Spleen (tissue), 11 donors: ENCODE measurements around the gene SLC29A1. TPM values are rescaled to one million over a fixed set of nuclear protein-coding genes. Genes with fewer than 3 reads are reported as not detected.

Experiments used
- DNase-seq: peaks from one replicate; pipeline ENCODE4 v3.0.0-alpha.2; 2020
- H3K27ac ChIP-seq, 8 donors: fragments of 200-600 bp; sonication (generic) in 7 of 8; 1 replicate in 4 of 8; 2 replicates in 4 of 8; pipeline versions ENCODE4 v1.5.0 to v1.8.0; 2016 to 2021; ENCODE audit warnings: inconsistent platforms in 4 of 8, mild to moderate bottlenecking in 4 of 8, moderate library complexity in 1 of 8
- H3K27me3 ChIP-seq, 7 donors: fragments of 200-600 bp; sonication (generic) in 6 of 7; replicated peaks in 1 of 7; 1 replicate in 4 of 7; 2 replicates in 3 of 7; pipeline versions ENCODE4 v1.5.0 to v1.8.0; 2016 to 2021; ENCODE audit warnings: inconsistent platforms in 3 of 7, mild to moderate bottlenecking in 1 of 7
- H3K36me3 ChIP-seq, 6 donors: fragments of 200-600 bp; sonication (generic) in 5 of 6; 1 replicate in 4 of 6; 2 replicates in 2 of 6; pipeline versions ENCODE4 v1.5.0 to v1.8.0; 2016 to 2021; ENCODE audit warnings: inconsistent platforms in 2 of 6
- H3K4me1 ChIP-seq, 6 donors: fragments of 200-600 bp; sonication (generic) in 5 of 6; 1 replicate in 3 of 6; 2 replicates in 3 of 6; pipeline versions ENCODE4 v1.5.0 to v1.8.0; 2016 to 2021; ENCODE audit warnings: inconsistent platforms in 3 of 6
- H3K4me3 ChIP-seq, 8 donors: fragments of 200-600 bp; sonication (generic) in 7 of 8; 1 replicate in 4 of 8; 2 replicates in 4 of 8; pipeline versions ENCODE4 v1.5.0 to v1.8.0; 2016 to 2021; ENCODE audit warnings: inconsistent platforms in 4 of 8, mild to moderate bottlenecking in 4 of 8, moderate library complexity in 2 of 8
- H3K9me3 ChIP-seq, 8 donors: fragments of 200-600 bp; sonication (generic) in 7 of 8; 1 replicate in 4 of 8; 2 replicates in 4 of 8; pipeline versions ENCODE4 v1.5.0 to v1.8.0; 2016 to 2021; ENCODE audit warnings: inconsistent platforms in 4 of 8
- CTCF ChIP-seq, 11 experiments: fragments of 200-600 bp in 7 of 11; fragments of 450-650 bp in 4 of 11; sonication (generic) in 4 of 11; IDR thresholded peaks in 8 of 11; conservative IDR thresholded peaks in 3 of 11; 1 replicate in 7 of 11; 2 replicates in 4 of 11; pipeline versions ENCODE4 v1.4.0 to v1.8.0; 2016 to 2021; ENCODE audit warnings: antibody characterized with exemption in 11 of 11, inconsistent platforms in 4 of 11, mild to moderate bottlenecking in 1 of 11
- POLR2A ChIP-seq, 3 donors: fragments of 450-650 bp; IDR thresholded peaks; one replicate each; pipeline ENCODE4 v1.5.1; 2017; ENCODE audit warnings: antibody characterized with exemption in 3 of 3, mild to moderate bottlenecking in 1 of 3
- POLR2AphosphoS5 ChIP-seq, 3 donors: sonication (generic); formaldehyde crosslinking; IDR thresholded peaks; one replicate each; pipeline ENCODE4 v1.5.1; 2017; ENCODE audit warnings: antibody characterized with exemption in 3 of 3
- WGBS, 5 donors: extraction: QIAGEN DNeasy Blood & Tissue Kit in 3 of 5; methylation state at CpG; one replicate each; pipeline versions ENCODE4 v1.1.5 to v1.1.7; 2013 to 2018; 5-methylcytosine and 5-hydroxymethylcytosine counted together
- intact Hi-C: fragments of 100-400 bp; cut with DNase I; formaldehyde crosslinking; loops from one replicate; pipeline ENCODE4 v1.15.0; 2023; ENCODE audit warnings: low total_unique reads
- polyA plus RNA-seq, 3 donors: library from polyadenylated mRNA; stranded (reverse); fragments of 200-250 nt; gene quantifications; one replicate each; pipeline ENCODE4 v1.2.1, GENCODE V29; 2013
- total RNA-seq, 7 donors: library from RNA; depleted of rRNA in 3 of 7; stranded (reverse); fragments of >200 nt in 3 of 7; fragmentation: NEBNext Ultra II Directional in 4 of 7; extraction: Animal tissue kit (Norgen Biotek cat#: 25700) in 4 of 7; gene quantifications; one replicate each; pipeline versions ENCODE4 v1.1.0 to v1.2.1, GENCODE V29; 2016 to 2021
- donor health status: healthy with polysubstance abuse.
- donor health status: DM: no; HTN: no; CAD: no; lungs with moderate emphysema.
- donor health status: DM: no; HTN: no; CAD: no.
- donor health status: Bipolar disorder and iron deficiency.
- donor health status: healthy.
- donor health status: DM: no; HTN: no; CAD: no.
- donor health status: DM: yes; HTN: yes; CAD: no.

SLC29A1 gene
- total and polyA plus RNA-seq, 10 donors: 8.5 to 49.4 (median 30.4) TPM

- no peak for TF ChIP-seq POLR2A (IDR thresholded peaks at IDR 0.05)
- peak in 1 of 3 donors; percentile 12 for TF ChIP-seq POLR2AphosphoS5 (IDR thresholded peaks at IDR 0.05)
These were observed 35.5 kb downstream of the SLC29A1 start for GRCh38 chr6:44258921-44259320.

GRCh38 chr6:44260011-44260410 is 36.6 kb downstream of the SLC29A1 start:
- peak overlapping the region in 7 of 8 donors; percentile 41 to 98 (median 95) for H3K27ac ChIP-seq
- H3K36me3 ChIP-seq: peaks cover 2 to 59% (median 42%) of the 10 kb centered on the region in 6 donors
- TF ChIP-seq POLR2AphosphoS5 (IDR thresholded peaks at IDR 0.05): peak in 2 of 3 donors; percentile 39 to 54
- no peak for TF ChIP-seq CTCF (IDR thresholded peaks at IDR 0.05 in 8 of 11, conservative IDR thresholded peaks at IDR 0.05 in 3 of 11)
- no peak for TF ChIP-seq POLR2A (IDR thresholded peaks at IDR 0.05)
- H3K4me3 ChIP-seq: peak overlapping the region in 1 of 8 donors; percentile 35
- WGBS, 5 donors: 70 to 93% (median 89%) methylated on average over 8 of the region's 8 CpGs
- no peaks in the 10 kb centered on the region for H3K9me3 ChIP-seq
- H3K4me1 ChIP-seq: peaks cover 41 to 98% (median 90%) of the 10 kb centered on the region in 6 donors
- intact Hi-C loops: no loop called here
- DNase-seq: peak; percentile 81
- no peaks in the 10 kb centered on the region for H3K27me3 ChIP-seq

More at GRCh38 chr6:44258921-44259320, 35.5 kb downstream of the SLC29A1 start:
- H3K9me3 ChIP-seq: no peaks in the 10 kb centered on the region
- peak overlapping the region in 7 of 8 donors; percentile 41 to 98 (median 95) for H3K27ac ChIP-seq
- H3K36me3 ChIP-seq: peaks cover 7 to 70% (median 52%) of the 10 kb centered on the region in 6 donors
- H3K27me3 ChIP-seq: no peaks in the 10 kb centered on the region
- intact Hi-C loops: no loop called here
- DNase-seq: peak; percentile 68
- 80 to 87% (median 86%) methylated on average over 3 of the region's 3 CpGs for WGBS, 5 donors
- no peak overlapping the region for H3K4me3 ChIP-seq
- H3K4me1 ChIP-seq: peaks cover 41 to 98% (median 92%) of the 10 kb centered on the region in 6 donors

GRCh38 chr6:44260451-44261297 is 37.3 kb downstream of the SLC29A1 start:
- H3K27ac ChIP-seq: peak overlapping the region; percentile 41 to 98 (median 96)
- intact Hi-C loops: no loop called here
- H3K9me3 ChIP-seq: no peaks in the 10 kb centered on the region
- TF ChIP-seq CTCF (IDR thresholded peaks at IDR 0.05 in 8 of 11, conservative IDR thresholded peaks at IDR 0.05 in 3 of 11): no peak
- TF ChIP-seq POLR2A (IDR thresholded peaks at IDR 0.05): no peak
- no peak for TF ChIP-seq POLR2AphosphoS5 (IDR thresholded peaks at IDR 0.05)
- peaks cover 2 to 53% (median 36%) of the 10 kb centered on the region in 6 donors for H3K36me3 ChIP-seq
- DNase-seq: peak; percentile 41
- 76 to 85% (median 81%) methylated on average over 5 to 6 of the region's 6 CpGs for WGBS, 5 donors
- no peaks in the 10 kb centered on the region for H3K27me3 ChIP-seq
- peak overlapping the region in 1 of 8 donors; percentile 90 for H3K4me3 ChIP-seq
- peaks cover 42 to 94% (median 87%) of the 10 kb centered on the region in 6 donors for H3K4me1 ChIP-seq

GRCh38 chr6:44261581-44261980 is 38.2 kb downstream of the SLC29A1 start:
- Histone ChIP-seq H3K4me3 (peak overlapping the region in 3 of 8 donors; percentile 90 to 95 (median 91)), H3K27ac (peak overlapping the region; percentile 94 to 98 (median 96)), H3K4me1 (peaks cover 39 to 94% (median 86%) of the 10 kb centered on the region in 6 donors), H3K36me3 (peaks cover 2 to 50% (median 34%) of the 10 kb centered on the region in 6 donors), H3K9me3 (no peaks in the 10 kb centered on the region), H3K27me3 (no peaks in the 10 kb centered on the region)
- 78 to 93% (median 87%) methylated on average over 5 to 8 of the region's 8 CpGs for WGBS, 5 donors
- peak in 1 of 3 donors; percentile 45 for TF ChIP-seq POLR2AphosphoS5 (IDR thresholded peaks at IDR 0.05)
- no peak for TF ChIP-seq CTCF (IDR thresholded peaks at IDR 0.05 in 8 of 11, conservative IDR thresholded peaks at IDR 0.05 in 3 of 11)
- intact Hi-C loops: no loop called here
- DNase-seq: peak; percentile 78
